HS-27A (cell line): ENCODE measurements around the gene CCR3.

Source experiments
- DNase-seq: peaks from one replicate; pipeline ENCODE4 v3.0.0-alpha.2; 2012; ENCODE audit warnings: low read depth, missing footprints

CCR3 gene

GRCh38 chr3:46272028-46272451 lies 29.8 kb downstream of the CCR3 start:
- no peak for DNase-seq

- no peak for DNase-seq
Observed at GRCh38 chr3:46276497-46277099, 34.3 kb downstream of the CCR3 start.

GRCh38 chr3:46277476-46277875 lies 35.2 kb downstream of the CCR3 start:
- DNase-seq, result no peak

- no peak for DNase-seq
Observed at GRCh38 chr3:46278816-46279672, 36.8 kb downstream of the CCR3 start.

- DNase-seq, result peak; percentile 81
Observed at GRCh38 chr3:46280105-46280797, 38.0 kb downstream of the CCR3 start.

GRCh38 chr3:46281551-46281950 lies 39.3 kb downstream of the CCR3 start:
- no peak for DNase-seq

GRCh38 chr3:46282041-46282440 lies 39.8 kb downstream of the CCR3 start:
- DNase-seq, result no peak

GRCh38 chr3:46282696-46283095 lies 40.4 kb downstream of the CCR3 start:
- DNase-seq, result no peak

- DNase-seq, result no peak
Observed at GRCh38 chr3:46283881-46284450, 41.7 kb downstream of the CCR3 start.

GRCh38 chr3:46284981-46285683 lies 42.9 kb downstream of the CCR3 start:
- no peak for DNase-seq

GRCh38 chr3:46285931-46286619 lies 43.8 kb downstream of the CCR3 start:
- no peak for DNase-seq

GRCh38 chr3:46286947-46287565 lies 44.8 kb downstream of the CCR3 start:
- DNase-seq, result no peak

- no peak for DNase-seq
Observed at GRCh38 chr3:46289551-46289950, 47.3 kb downstream of the CCR3 start.

GRCh38 chr3:46289966-46290365 lies 47.7 kb downstream of the CCR3 start:
- no peak for DNase-seq

- no peak for DNase-seq
Observed at GRCh38 chr3:46291046-46291445, 48.8 kb downstream of the CCR3 start.

GRCh38 chr3:46293035-46293724 lies 50.9 kb downstream of the CCR3 start:
- no peak for DNase-seq

GRCh38 chr3:46293991-46294833 lies 52.0 kb downstream of the CCR3 start:
- DNase-seq, result no peak

- no peak for DNase-seq
Observed at GRCh38 chr3:46296826-46297225, 54.6 kb downstream of the CCR3 start.

GRCh38 chr3:46297658-46298423 lies 55.6 kb downstream of the CCR3 start:
- DNase-seq, result no peak
